Sigmoid colon (tissue), 4 donors: ENCODE results near the gene LRP6.

Experiments
- CTCF ChIP-seq, 4 experiments: fragments of 450-650 bp in 3 of 4; fragments of 200-600 bp in 1 of 4; IDR thresholded peaks; one replicate each; pipeline ENCODE4 v1.5.1; 2016 to 2019; ENCODE audit warnings: antibody characterized with exemption in 4 of 4, mild to moderate bottlenecking in 3 of 4, moderate library complexity in 2 of 4
- EP300 ChIP-seq, 4 donors: sonication (generic); formaldehyde crosslinking; IDR thresholded peaks; one replicate each; pipeline ENCODE4 v1.6.1; 2017; ENCODE audit warnings: antibody characterized with exemption in 4 of 4
- POLR2A ChIP-seq, 2 donors: fragments of 450-650 bp; IDR thresholded peaks; one replicate each; pipeline ENCODE4 v1.6.1; 2016; ENCODE audit warnings: antibody characterized with exemption in 2 of 2, mild to moderate bottlenecking in 2 of 2, moderate library complexity in 2 of 2
- POLR2AphosphoS5 ChIP-seq, 4 donors: sonication (generic); formaldehyde crosslinking; IDR thresholded peaks; one replicate each; pipeline ENCODE4 v1.6.1; 2017; ENCODE audit warnings: antibody characterized with exemption in 4 of 4

DNA sequence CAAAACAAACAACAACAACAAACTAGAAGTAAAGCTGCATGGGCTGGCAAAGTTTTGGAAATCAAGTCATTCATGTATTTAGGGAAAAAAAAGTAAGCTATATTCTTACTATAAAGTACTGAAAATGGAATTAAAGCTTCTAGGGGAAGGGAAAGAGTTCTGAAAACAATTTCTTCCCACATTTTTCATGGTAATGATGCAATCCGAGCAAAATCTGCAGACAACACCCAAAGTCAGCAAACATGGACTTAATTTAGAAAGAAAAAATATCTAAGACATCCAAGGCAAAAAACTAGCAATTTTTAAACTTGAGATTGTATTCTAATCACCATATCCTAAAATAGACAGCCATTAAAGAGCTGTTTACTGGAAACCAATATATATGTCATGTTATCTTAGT lies 86.3 kb downstream of the LRP6 start:
- no peak for TF ChIP-seq CTCF (IDR thresholded peaks at IDR 0.05)
- no peak for TF ChIP-seq EP300 (IDR thresholded peaks at IDR 0.05)
- TF ChIP-seq POLR2A (IDR thresholded peaks at IDR 0.05) = no peak
- TF ChIP-seq POLR2AphosphoS5 (IDR thresholded peaks at IDR 0.05) = no peak
